Right cardiac atrium (tissue), 5 donors: ENCODE results near the gene CTDSPL. TPM values are rescaled to one million over a fixed set of nuclear protein-coding genes. Genes with fewer than 3 reads are reported as not detected.

Source experiments
- ATAC-seq, 2 donors: fragments of 200-7000 bp; cut with Tn5 transposase; one replicate each; pipeline versions ENCODE4 v1.8.0 to v1.9.1; 2020; ENCODE audit warnings: moderate library complexity in 2 of 2, mild to moderate bottlenecking in 1 of 2
- DNase-seq, 3 donors: peaks; one replicate each; pipeline ENCODE4 v3.0.0-alpha.2; 2020
- H3K27ac ChIP-seq: one replicate; pipeline ENCODE4 v1.5.1; 2013; ENCODE audit warnings: mild to moderate bottlenecking, low read length, control low read depth, moderate library complexity
- H3K27me3 ChIP-seq: one replicate; pipeline ENCODE4 v1.6.1; 2013; ENCODE audit not compliant: control insufficient read depth, insufficient read depth
- H3K4me1 ChIP-seq: one replicate; pipeline ENCODE4 v1.6.1; 2013; ENCODE audit warnings: low read length; ENCODE audit not compliant: control insufficient read depth, insufficient read depth
- H3K4me3 ChIP-seq: one replicate; pipeline ENCODE4 v1.5.1; 2013; ENCODE audit warnings: low read length, control low read depth
- H3K9me3 ChIP-seq: one replicate; pipeline ENCODE4 v1.6.1; 2013; ENCODE audit warnings: low read length; ENCODE audit not compliant: control insufficient read depth
- WGBS: extraction: QIAGEN DNeasy Blood & Tissue Kit; methylation state at CpG from one replicate; pipeline ENCODE4 v1.1.7; 2013; 5-methylcytosine and 5-hydroxymethylcytosine counted together
- intact Hi-C, 4 donors: fragments of 100-400 bp; cut with DNase I; formaldehyde crosslinking; loops; one replicate each; pipeline versions ENCODE4 v1.11.0 to v1.14.0; 2022 to 2023
- polyA plus RNA-seq: library from polyadenylated mRNA; stranded (reverse); fragments of 200-250 nt; gene quantifications from one replicate; pipeline ENCODE4 v1.2.3, GENCODE V29; 2013
- total RNA-seq, 4 donors: library from RNA; stranded (reverse); fragmentation: NEBNext Ultra II Directional; extraction: Animal tissue kit (Norgen Biotek cat#: 25700); gene quantifications; one replicate each; pipeline ENCODE4 v1.2.1, GENCODE V29; 2021
- donor health status: healthy with polysubstance abuse.
- donor health status: DM: no; HTN: yes; CAD: no.
- donor health status: DM: no; HTN: no; CAD: no.
- donor health status: DM: no; HTN: yes; CAD: no; lungs with severe emphysema.
- donor health status: DM: yes; HTN: yes; CAD: no.

Gene CTDSPL
- total and polyA plus RNA-seq, 5 donors, result 13.6 to 50.9 (median 38.5) TPM

DNA sequence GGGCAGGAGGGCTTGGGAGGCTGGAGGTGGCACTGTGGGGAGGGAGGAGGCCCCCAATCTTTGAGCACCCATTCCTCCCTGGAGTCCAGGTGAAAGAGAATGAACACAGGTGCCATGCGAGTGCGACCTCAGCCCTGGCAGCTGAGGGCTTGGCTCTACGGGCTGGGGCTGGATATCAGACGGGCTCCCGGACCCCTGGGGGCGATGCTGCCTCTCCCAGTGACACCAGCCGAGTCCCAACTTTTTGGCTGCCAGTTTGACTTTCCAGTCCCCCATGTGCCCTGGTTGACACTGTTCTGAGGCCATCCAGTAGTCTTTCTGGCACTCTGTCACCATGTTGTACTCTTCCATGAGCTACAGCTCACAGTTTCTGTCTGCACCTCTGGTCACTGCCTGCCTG lies 130.1 kb downstream of the CTDSPL start:
- ATAC-seq (no peak), DNase-seq (peak in 2 of 3 donors; percentile 7 to 40)
- intact Hi-C loops, result no loop called here

DNA sequence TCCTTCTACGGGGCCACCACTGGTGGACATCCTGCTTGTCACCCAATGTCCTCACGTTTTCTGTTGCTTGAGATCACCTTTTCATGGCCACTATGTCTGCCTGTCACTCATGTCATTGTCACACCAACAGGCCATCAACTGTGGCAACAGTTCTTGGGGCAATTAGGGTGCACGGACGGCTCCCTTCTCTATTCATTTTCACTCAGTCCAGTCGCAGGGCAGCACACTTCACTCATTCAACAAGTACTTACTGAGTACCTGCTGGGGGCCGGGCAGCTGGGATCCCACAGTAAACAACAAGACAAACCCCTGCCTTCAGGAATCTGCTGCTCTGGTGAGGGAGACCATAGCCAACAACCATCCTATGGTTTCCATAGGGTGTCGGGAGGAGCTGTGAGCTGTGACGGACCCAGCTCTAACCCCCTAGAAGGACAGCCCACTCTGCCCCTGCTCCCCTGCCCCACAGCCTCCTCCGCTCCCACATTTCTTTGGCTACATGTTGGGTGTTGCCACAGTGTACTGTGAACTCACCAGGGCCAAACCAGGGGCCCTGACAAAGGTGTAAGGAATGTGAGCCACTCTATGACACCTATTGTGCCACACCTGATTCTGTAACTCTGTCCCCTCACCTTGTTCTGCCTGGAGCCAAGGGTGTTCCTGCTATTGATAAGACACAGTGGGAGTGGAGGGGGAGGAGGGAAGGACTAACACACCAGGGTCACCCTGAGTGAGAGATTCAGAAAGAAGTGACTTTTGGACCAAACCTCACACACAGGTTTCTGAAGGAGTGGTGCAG lies 130.8 kb downstream of the CTDSPL start:
- intact Hi-C loops, result no loop called here
- DNase-seq, result peak in 2 of 3 donors; percentile 7 to 36
- 86% methylated on average over 9 of the region's 9 CpGs for WGBS
- Histone ChIP-seq H3K4me3 (no peak overlapping the region), H3K9me3 (no peaks in the 10 kb centered on the region), H3K27ac (no peak overlapping the region), H3K4me1 (no peaks in the 10 kb centered on the region), H3K27me3 (no peaks in the 10 kb centered on the region)
- ATAC-seq, result no peak

More for the DNA sequence above, 130.1 kb downstream of the CTDSPL start:
- Histone ChIP-seq H3K27ac (no peak overlapping the region), H3K4me1 (no peaks in the 10 kb centered on the region), H3K4me3 (no peak overlapping the region), H3K9me3 (no peaks in the 10 kb centered on the region), H3K27me3 (no peaks in the 10 kb centered on the region)
- WGBS, result 79% methylated on average over 7 of the region's 7 CpGs

DNA sequence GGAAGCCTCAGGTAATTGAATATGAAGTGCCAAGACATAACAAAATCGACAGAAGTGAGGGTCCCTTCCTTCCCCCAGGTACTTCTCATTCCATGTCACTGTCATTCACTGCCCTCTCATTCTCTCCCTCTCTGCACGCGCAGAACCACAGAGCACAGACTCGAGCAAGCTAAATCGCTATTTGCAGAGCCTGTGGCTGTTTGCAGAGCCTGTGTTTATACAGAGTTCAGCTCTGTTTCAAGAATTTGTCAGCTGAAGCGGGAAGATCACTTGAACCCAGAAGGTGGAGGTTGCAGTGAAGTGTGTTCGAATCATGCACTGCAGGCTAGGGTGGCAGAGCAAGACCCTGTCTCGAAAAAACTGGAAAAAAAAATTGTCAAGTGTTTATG lies 131.4 kb downstream of the CTDSPL start:
- Histone ChIP-seq H3K27ac (no peak overlapping the region), H3K4me3 (no peak overlapping the region), H3K4me1 (no peaks in the 10 kb centered on the region), H3K9me3 (no peaks in the 10 kb centered on the region), H3K27me3 (no peaks in the 10 kb centered on the region)
- ATAC-seq (no peak), DNase-seq (peak in 1 of 3 donors; percentile 20)
- whole genome bisulfite sequencing, result 90% methylated on average over 8 of the region's 8 CpGs
- intact Hi-C loops, result no loop called here

DNA sequence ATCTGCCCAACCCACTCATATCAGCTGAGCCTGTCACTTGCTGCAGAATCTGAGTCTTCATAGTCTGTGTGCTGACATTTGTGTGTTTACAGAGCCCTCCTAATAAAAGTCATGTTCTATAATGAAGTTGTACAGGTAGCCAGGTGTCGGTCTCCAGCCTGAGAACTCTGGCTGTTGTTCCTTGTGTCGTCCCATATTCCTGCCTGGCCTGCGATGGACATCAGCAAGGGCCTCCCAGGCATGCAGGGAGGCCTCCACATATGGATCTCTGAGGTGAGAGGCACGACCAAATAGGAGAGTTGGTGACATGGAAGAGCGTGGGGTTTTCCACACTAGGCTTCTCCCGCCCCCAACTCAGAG lies 131.8 kb downstream of the CTDSPL start:
- Histone ChIP-seq H3K27ac (no peak overlapping the region), H3K4me1 (no peaks in the 10 kb centered on the region), H3K4me3 (peak overlapping the region; percentile 71), H3K27me3 (no peaks in the 10 kb centered on the region), H3K9me3 (no peaks in the 10 kb centered on the region)
- 50% methylated on average over 6 of the region's 6 CpGs for WGBS
- ATAC-seq, result no peak
- intact Hi-C loops, result no loop called here
- DNase-seq, result peak in 1 of 3 donors; percentile 29

DNA sequence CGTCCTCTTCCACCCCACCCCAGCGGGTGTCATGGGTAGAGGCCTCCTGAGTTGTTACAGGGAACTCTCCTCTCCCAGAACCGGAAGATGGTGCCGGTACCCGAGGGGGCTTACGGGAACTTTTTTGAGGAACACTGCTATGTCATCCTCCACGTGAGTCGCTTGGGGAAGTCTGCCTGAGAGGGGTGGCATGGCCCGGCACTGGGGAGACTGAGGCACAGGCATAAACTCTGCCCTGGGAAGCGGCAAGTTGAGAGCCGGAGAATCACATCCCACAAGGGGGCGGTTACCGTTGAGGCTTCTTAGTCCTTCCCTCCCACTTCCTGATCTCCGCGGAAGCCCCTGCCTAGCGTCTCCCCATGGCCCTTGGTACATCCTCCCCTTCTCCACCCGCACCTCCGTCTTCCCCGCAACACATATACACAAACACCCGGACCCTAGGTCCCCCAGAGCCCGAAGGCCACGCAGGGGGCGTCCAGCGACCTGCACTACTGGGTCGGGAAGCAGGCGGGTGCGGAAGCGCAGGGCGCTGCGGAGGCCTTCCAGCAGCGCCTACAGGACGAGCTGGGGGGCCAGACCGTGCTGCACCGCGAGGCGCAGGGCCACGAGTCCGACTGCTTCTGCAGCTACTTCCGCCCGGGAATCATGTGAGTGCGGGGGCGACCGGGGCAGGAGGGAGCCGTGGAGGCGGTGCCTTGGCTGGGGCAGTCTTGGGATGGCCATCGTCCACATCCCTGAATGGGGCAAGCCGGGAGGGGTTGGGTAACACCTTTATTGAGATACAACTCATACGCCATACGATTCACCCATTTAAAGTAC lies 132.3 kb downstream of the CTDSPL start:
- Histone ChIP-seq H3K9me3 (no peaks in the 10 kb centered on the region), H3K27me3 (no peaks in the 10 kb centered on the region), H3K27ac (peak overlapping the region; percentile 5), H3K4me1 (no peaks in the 10 kb centered on the region), H3K4me3 (peak overlapping the region; percentile 71)
- intact Hi-C loops, result no loop called here
- DNase-seq, result peak; percentile 87 to 93 (median 92)
- WGBS, result 3% methylated on average over 49 of the region's 49 CpGs
- peak; percentile 61 to 71 for ATAC-seq

DNA sequence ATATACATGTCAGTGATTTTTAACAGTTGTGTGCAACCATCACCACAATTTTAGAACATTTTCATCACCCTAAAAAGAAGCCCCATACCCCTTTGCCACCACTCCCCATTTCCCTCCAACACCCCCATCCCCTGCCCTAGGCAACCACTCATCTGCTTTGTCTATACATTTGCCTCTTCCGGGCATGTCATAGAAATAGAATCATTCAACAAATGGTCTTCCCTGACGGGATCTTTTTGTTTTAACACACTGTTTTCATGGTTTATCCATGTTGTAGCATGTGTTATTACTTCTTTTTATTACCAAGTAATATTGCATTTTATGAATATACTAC lies 132.9 kb downstream of the CTDSPL start:
- Histone ChIP-seq H3K4me1 (no peaks in the 10 kb centered on the region), H3K9me3 (no peaks in the 10 kb centered on the region), H3K4me3 (peak overlapping the region; percentile 71), H3K27me3 (no peaks in the 10 kb centered on the region), H3K27ac (no peak overlapping the region)
- ATAC-seq (no peak), DNase-seq (no peak)
- 22% methylated on average over 2 of the region's 2 CpGs for WGBS
- intact Hi-C loops, result no loop called here

DNA sequence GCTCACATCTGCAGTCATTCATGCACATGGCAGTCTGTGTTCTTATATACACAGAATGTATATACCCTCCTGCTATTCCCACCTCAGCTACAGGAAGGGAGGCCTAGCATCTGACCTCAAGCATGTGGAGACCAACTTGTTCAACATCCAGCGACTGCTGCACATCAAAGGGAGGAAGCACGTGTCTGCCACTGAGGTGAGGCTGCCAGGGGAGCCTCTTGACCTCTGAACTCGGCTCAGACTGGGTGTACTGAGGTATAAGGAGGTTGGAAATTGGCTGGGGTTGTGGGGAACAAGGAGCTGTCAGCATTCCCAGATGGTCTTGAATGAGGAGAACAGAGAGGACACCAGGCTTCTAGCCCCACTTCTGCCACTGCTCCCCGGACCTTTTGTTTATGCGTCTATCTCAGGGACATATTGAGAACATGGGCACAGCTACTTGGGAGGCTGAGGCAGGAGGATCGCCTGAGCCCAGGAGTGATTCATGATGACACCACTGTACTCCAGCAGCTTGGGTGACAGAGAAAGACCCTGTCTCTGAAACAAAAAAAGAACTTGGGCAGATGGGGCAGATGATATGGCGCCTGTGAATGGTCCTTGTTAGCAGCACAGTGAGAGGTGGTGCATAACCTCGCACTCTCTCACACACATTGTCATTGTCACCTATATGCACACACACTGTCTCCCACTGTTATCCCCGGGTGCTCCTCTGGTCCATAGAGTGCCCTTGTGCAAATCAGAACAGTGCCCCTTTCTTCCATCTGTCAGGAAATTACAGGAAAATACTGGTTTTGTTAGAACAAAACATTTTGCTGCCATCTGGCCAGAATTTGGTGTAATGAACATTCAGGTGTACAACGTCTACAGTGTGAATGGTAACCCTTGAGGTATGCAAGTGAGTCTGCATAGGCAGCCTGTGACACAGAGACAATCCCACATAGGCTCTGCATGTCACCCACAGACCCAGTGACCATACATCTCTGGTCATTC lies 134.3 kb downstream of the CTDSPL start:
- no peaks in the 10 kb centered on the region for H3K9me3 ChIP-seq
- H3K4me1 ChIP-seq, result no peaks in the 10 kb centered on the region
- H3K4me3 ChIP-seq, result no peak overlapping the region
- 85% methylated on average over 10 of the region's 10 CpGs for WGBS
- H3K27ac ChIP-seq, result no peak overlapping the region
- ATAC-seq, result no peak
- intact Hi-C loops, result no loop called here
- peak in 2 of 3 donors; percentile 7 to 20 for DNase-seq
- H3K27me3 ChIP-seq, result no peaks in the 10 kb centered on the region

DNA sequence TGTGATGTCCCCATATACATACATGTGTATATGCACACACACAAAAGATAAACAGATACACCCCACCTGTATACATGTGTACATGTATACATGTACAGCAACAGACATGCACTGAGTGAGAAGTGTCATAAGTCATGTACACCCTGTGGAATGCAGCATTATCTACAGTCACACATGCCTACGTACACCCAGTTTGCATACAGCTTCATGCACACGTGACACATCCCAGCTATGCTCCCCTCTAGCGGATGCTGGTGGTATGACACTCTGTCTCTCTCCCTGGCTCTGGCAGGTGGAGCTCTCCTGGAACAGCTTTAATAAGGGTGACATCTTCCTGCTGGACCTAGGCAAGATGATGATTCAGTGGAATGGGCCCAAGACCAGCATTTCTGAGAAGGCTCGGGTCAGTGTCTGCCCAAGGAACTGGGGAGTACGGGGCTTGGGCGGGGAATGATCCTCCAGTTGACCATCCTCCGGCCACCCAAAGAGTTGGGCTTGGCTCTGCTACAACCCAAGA lies 135.2 kb downstream of the CTDSPL start:
- Histone ChIP-seq H3K9me3 (no peaks in the 10 kb centered on the region), H3K4me3 (no peak overlapping the region), H3K4me1 (no peaks in the 10 kb centered on the region), H3K27me3 (no peaks in the 10 kb centered on the region), H3K27ac (no peak overlapping the region)
- peak; percentile 63 to 86 (median 76) for DNase-seq
- 54% methylated on average over 7 of the region's 7 CpGs for WGBS
- intact Hi-C loops, result no loop called here
- peak; percentile 2 to 21 for ATAC-seq

DNA sequence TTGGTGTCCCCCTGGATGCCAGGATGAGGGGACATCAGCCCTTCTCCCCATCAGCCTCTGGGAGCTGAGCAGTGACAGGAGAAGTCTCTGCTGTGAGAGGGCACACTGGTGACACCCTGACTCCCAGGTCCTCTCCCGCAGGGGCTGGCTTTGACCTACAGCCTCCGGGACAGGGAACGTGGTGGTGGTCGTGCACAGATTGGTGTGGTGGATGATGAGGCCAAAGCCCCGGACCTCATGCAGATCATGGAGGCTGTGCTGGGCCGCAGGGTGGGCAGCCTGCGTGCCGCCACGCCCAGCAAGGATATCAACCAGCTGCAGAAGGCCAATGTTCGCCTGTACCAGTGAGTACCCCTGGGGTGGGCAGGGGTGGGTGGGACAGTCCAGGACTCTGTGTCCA lies 135.7 kb downstream of the CTDSPL start:
- Histone ChIP-seq H3K4me3 (no peak overlapping the region), H3K4me1 (no peaks in the 10 kb centered on the region), H3K9me3 (no peaks in the 10 kb centered on the region), H3K27me3 (no peaks in the 10 kb centered on the region), H3K27ac (no peak overlapping the region)
- DNase-seq (peak in 2 of 3 donors; percentile 21 to 53), ATAC-seq (no peak)
- intact Hi-C loops, result no loop called here
- 95% methylated on average over 10 of the region's 10 CpGs for WGBS

DNA sequence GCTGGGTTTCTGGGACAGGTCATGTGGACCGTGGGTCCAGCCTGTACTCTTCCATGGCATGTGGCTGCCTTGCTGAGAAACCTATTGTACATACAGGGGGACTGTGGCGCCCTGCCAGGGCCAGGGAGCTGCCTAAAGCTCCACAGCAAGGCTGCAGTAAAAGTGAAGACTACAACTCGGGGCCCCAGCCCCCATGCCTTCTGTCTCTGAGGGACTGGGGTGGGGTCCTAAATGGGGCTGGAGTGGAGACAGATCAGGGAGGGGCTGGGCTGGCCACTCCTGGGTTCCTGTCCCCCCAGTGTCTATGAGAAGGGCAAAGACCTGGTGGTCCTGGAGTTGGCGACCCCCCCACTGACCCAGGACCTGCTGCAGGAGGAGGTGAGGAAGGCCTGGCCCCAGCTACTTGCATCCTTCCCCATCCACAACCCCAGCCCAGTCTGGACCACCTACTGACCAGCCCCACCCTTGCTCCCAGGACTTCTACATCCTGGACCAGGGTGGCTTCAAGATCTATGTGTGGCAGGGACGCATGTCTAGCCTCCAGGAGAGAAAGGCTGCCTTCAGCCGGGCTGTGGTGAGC lies 136.2 kb downstream of the CTDSPL start:
- intact Hi-C loops, result no loop called here
- DNase-seq (peak; percentile 37 to 79 (median 74)), ATAC-seq (no peak)
- H3K9me3 ChIP-seq, result no peaks in the 10 kb centered on the region
- H3K27ac ChIP-seq, result peak overlapping the region; percentile 95
- no peaks in the 10 kb centered on the region for H3K4me1 ChIP-seq
- no peaks in the 10 kb centered on the region for H3K27me3 ChIP-seq
- no peak overlapping the region for H3K4me3 ChIP-seq
- WGBS, result 79% methylated on average over 6 of the region's 6 CpGs
